ENCODE data around the gene RGP1.

RGP1 gene

GRCh38 chr9:35712762-35713400 is 36.2 kb upstream of the RGP1 start:
- Histone ChIP-seq H3K27me3 (ENCODE audit: control insufficient read depth, insufficient read depth, low read length) (no peaks in the 10 kb centered on the region), H3K9ac (ENCODE audit: low read length) (no peak overlapping the region), H3K36me3 (ENCODE audit: control insufficient read depth, insufficient read depth, low read length) (peaks cover 50% of the 10 kb centered on the region), H3K4me3 (ENCODE audit: low read length) (no peak overlapping the region), H3K9me3 (ENCODE audit: control insufficient read depth, low read length) (no peaks in the 10 kb centered on the region), H3K4me1 (ENCODE audit: control insufficient read depth, insufficient read depth, low read length) (no peaks in the 10 kb centered on the region)

DNA sequence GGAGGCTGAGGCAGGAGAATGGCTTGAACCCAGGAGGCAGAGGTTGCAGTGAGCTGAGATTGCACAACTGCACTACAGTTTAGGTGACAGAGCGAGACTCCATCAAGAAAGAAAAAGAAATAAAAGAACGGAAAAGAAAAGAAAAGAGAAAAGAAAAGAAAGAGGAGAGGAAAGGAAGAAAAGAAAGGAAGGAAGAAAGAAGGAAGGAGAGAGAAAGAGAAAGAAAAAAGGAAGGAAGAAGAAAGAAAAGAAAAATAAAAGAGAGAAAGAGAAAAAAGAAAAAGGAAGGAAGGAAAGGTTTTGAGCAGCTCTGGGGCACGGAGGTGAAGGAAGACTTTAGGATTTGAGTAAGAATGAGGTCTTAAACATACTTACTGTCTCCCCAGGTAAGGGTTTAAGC is 35.5 kb upstream of the RGP1 start:
- Histone ChIP-seq H3K4me1 (ENCODE audit: control insufficient read depth, insufficient read depth, low read length) (no peaks in the 10 kb centered on the region), H3K36me3 (ENCODE audit: control insufficient read depth, insufficient read depth, low read length) (peaks cover 56% of the 10 kb centered on the region), H3K27me3 (ENCODE audit: control insufficient read depth, insufficient read depth, low read length) (no peaks in the 10 kb centered on the region), H3K4me3 (ENCODE audit: low read length) (no peak overlapping the region), H3K9me3 (ENCODE audit: control insufficient read depth, low read length) (no peaks in the 10 kb centered on the region), H3K9ac (ENCODE audit: low read length) (no peak overlapping the region)

- H3K9ac ChIP-seq (ENCODE audit: low read length): no peak overlapping the region
- no peaks in the 10 kb centered on the region for H3K27me3 ChIP-seq (ENCODE audit: control insufficient read depth, insufficient read depth, low read length)
- H3K36me3 ChIP-seq (ENCODE audit: control insufficient read depth, insufficient read depth, low read length): peaks cover 61% of the 10 kb centered on the region
- H3K4me1 ChIP-seq (ENCODE audit: control insufficient read depth, insufficient read depth, low read length): no peaks in the 10 kb centered on the region
- H3K9me3 ChIP-seq (ENCODE audit: control insufficient read depth, low read length): no peaks in the 10 kb centered on the region
- H3K4me3 ChIP-seq (ENCODE audit: low read length): no peak overlapping the region
Measured at GRCh38 chr9:35714123-35714522, 35.0 kb upstream of the RGP1 start.

- Histone ChIP-seq H3K9me3 (ENCODE audit: control insufficient read depth, low read length) (no peaks in the 10 kb centered on the region), H3K4me1 (ENCODE audit: control insufficient read depth, insufficient read depth, low read length) (no peaks in the 10 kb centered on the region), H3K27me3 (ENCODE audit: control insufficient read depth, insufficient read depth, low read length) (no peaks in the 10 kb centered on the region), H3K36me3 (ENCODE audit: control insufficient read depth, insufficient read depth, low read length) (peaks cover 67% of the 10 kb centered on the region), H3K9ac (ENCODE audit: low read length) (no peak overlapping the region), H3K4me3 (ENCODE audit: low read length) (no peak overlapping the region)
Measured at GRCh38 chr9:35714579-35715252, 34.4 kb upstream of the RGP1 start.

- Histone ChIP-seq H3K9me3 (ENCODE audit: control insufficient read depth, low read length) (no peaks in the 10 kb centered on the region), H3K4me1 (ENCODE audit: control insufficient read depth, insufficient read depth, low read length) (no peaks in the 10 kb centered on the region), H3K4me3 (ENCODE audit: low read length) (no peak overlapping the region), H3K9ac (ENCODE audit: low read length) (no peak overlapping the region), H3K36me3 (ENCODE audit: control insufficient read depth, insufficient read depth, low read length) (peaks cover 78% of the 10 kb centered on the region), H3K27me3 (ENCODE audit: control insufficient read depth, insufficient read depth, low read length) (no peaks in the 10 kb centered on the region)
Measured at GRCh38 chr9:35716230-35716629, 32.9 kb upstream of the RGP1 start.

DNA sequence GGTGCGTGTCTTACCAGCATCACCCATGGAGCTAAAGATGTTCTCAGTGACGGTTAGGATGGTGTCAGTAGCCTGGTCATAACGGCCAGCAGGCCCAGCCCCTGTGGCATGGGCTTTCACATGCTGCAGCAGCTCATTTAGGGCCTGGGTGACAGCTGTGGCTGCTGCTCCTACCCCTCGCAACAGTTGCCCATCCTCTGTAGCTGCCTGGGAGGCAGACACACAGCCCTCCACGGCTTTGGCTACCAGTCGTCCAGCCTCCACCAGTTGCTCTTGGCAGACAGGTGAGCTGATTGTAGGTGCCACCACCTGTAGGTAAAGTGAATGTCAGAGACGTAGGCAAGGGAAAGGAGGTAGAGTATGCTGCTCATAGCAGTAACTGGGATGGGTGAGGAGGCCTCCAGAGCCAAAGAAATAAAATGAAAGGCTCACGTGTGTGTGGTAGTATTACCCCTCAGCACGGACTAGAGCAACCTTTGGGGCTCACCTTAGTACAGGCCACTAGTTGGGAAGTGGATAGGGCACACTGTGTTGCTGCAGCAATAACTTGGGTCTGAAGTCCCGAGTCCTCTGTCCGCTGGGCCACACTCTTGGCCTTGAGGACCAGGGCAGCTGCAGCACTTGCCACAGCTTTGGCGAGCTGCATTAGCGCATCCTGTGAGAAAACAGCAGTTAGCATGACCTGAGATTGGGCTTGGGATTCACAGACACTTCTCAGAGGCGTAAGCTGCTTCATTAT is 31.8 kb upstream of the RGP1 start:
- Histone ChIP-seq H3K4me1 (ENCODE audit: control insufficient read depth, insufficient read depth, low read length) (no peaks in the 10 kb centered on the region), H3K36me3 (ENCODE audit: control insufficient read depth, insufficient read depth, low read length) (peaks cover 80% of the 10 kb centered on the region), H3K27me3 (ENCODE audit: control insufficient read depth, insufficient read depth, low read length) (no peaks in the 10 kb centered on the region), H3K9ac (ENCODE audit: low read length) (no peak overlapping the region), H3K9me3 (ENCODE audit: control insufficient read depth, low read length) (no peaks in the 10 kb centered on the region), H3K4me3 (ENCODE audit: low read length) (no peak overlapping the region)

- no peaks in the 10 kb centered on the region for H3K27me3 ChIP-seq (ENCODE audit: control insufficient read depth, insufficient read depth, low read length)
- H3K9ac ChIP-seq (ENCODE audit: low read length): no peak overlapping the region
- peaks cover 78% of the 10 kb centered on the region for H3K36me3 ChIP-seq (ENCODE audit: control insufficient read depth, insufficient read depth, low read length)
- H3K4me3 ChIP-seq (ENCODE audit: low read length): no peak overlapping the region
- H3K4me1 ChIP-seq (ENCODE audit: control insufficient read depth, insufficient read depth, low read length): no peaks in the 10 kb centered on the region
- H3K9me3 ChIP-seq (ENCODE audit: control insufficient read depth, low read length): no peaks in the 10 kb centered on the region
Measured at GRCh38 chr9:35718721-35719511, 30.2 kb upstream of the RGP1 start.

GRCh38 chr9:35719546-35719945 is 29.5 kb upstream of the RGP1 start:
- H3K9ac ChIP-seq (ENCODE audit: low read length): no peak overlapping the region
- H3K9me3 ChIP-seq (ENCODE audit: control insufficient read depth, low read length): no peaks in the 10 kb centered on the region
- no peaks in the 10 kb centered on the region for H3K4me1 ChIP-seq (ENCODE audit: control insufficient read depth, insufficient read depth, low read length)
- no peaks in the 10 kb centered on the region for H3K27me3 ChIP-seq (ENCODE audit: control insufficient read depth, insufficient read depth, low read length)
- H3K4me3 ChIP-seq (ENCODE audit: low read length): no peak overlapping the region
- peaks cover 78% of the 10 kb centered on the region for H3K36me3 ChIP-seq (ENCODE audit: control insufficient read depth, insufficient read depth, low read length)

DNA sequence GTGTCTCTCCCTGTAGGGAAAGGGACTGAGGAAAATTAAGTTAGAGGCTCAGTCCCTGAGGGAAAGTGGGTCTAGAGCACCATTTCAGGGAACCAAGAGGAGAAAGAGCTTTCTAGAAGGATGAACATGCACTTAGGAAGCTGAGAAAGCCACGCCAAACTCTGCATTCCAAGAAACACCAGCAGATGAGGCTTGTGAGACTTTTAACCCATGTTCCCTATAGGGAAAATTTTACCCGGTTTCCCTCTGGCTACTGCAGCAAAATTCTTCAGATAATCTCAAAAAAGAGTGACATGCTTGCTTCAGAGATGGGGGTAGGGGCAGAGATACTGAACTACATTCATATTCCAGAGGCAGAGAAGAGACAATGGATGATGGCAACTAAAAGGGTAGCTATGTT is 25.7 kb upstream of the RGP1 start:
- Histone ChIP-seq H3K4me1 (ENCODE audit: control insufficient read depth, insufficient read depth, low read length) (peaks cover 19% of the 10 kb centered on the region), H3K9me3 (ENCODE audit: control insufficient read depth, low read length) (no peaks in the 10 kb centered on the region), H3K27me3 (ENCODE audit: control insufficient read depth, insufficient read depth, low read length) (no peaks in the 10 kb centered on the region), H3K9ac (ENCODE audit: low read length) (no peak overlapping the region), H3K36me3 (ENCODE audit: control insufficient read depth, insufficient read depth, low read length) (peaks cover 62% of the 10 kb centered on the region), H3K4me3 (ENCODE audit: low read length) (no peak overlapping the region)

GRCh38 chr9:35723908-35724307 is 25.2 kb upstream of the RGP1 start:
- no peak overlapping the region for H3K4me3 ChIP-seq (ENCODE audit: low read length)

DNA sequence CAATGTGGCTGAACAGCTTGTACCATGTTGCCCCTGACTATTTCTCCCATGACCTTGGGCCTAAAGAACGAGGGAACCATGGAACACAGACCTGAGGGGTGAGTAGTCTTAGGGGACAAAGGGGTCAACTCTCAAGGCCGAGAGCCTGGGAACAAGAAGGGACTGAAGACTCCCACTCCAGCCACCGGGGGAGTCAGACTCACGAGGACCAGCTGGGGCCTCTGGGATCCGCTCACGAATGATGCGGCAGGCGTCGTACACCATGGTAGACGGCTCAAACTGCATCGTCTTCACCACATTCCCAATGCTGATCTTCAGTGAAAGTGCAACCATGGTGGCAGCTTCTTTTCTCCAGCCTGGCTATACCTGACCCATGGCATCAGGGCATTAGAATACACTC is 23.7 kb upstream of the RGP1 start:
- H3K4me3 ChIP-seq (ENCODE audit: low read length): no peak overlapping the region
- no peak overlapping the region for H3K9ac ChIP-seq (ENCODE audit: low read length)
- H3K36me3 ChIP-seq (ENCODE audit: control insufficient read depth, insufficient read depth, low read length): peaks cover 43% of the 10 kb centered on the region
- H3K27me3 ChIP-seq (ENCODE audit: control insufficient read depth, insufficient read depth, low read length): no peaks in the 10 kb centered on the region
- H3K9me3 ChIP-seq (ENCODE audit: control insufficient read depth, low read length): no peaks in the 10 kb centered on the region
- peaks cover 36% of the 10 kb centered on the region for H3K4me1 ChIP-seq (ENCODE audit: control insufficient read depth, insufficient read depth, low read length)

More at GRCh38 chr9:35723908-35724307, 25.2 kb upstream of the RGP1 start:
- H3K9me3 ChIP-seq (ENCODE audit: control insufficient read depth, low read length): no peaks in the 10 kb centered on the region
- H3K36me3 ChIP-seq (ENCODE audit: control insufficient read depth, insufficient read depth, low read length): peaks cover 58% of the 10 kb centered on the region
- H3K9ac ChIP-seq (ENCODE audit: low read length): no peak overlapping the region
- H3K4me1 ChIP-seq (ENCODE audit: control insufficient read depth, insufficient read depth, low read length): peaks cover 22% of the 10 kb centered on the region
- no peaks in the 10 kb centered on the region for H3K27me3 ChIP-seq (ENCODE audit: control insufficient read depth, insufficient read depth, low read length)

DNA sequence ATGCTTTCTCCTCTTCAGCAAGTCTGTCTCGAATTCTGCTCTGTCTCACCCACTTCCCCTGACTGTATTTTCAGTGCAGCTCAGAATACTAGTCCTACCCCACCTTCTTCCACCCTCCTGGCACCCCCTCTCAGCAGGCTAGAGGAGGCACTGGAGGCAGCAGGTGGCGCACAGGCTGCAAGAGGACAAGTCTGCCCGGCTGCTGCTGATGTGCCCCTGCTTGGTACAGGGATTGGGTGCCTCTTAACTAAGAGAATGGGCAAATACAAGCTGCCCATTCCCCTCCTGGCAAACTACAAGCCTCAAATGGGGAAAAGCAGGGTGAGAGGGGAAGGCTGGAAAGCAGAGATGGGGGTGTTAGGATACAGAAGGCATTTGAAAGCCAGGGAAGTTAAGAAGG is 22.2 kb upstream of the RGP1 start:
- Histone ChIP-seq H3K27me3 (ENCODE audit: control insufficient read depth, insufficient read depth, low read length) (no peaks in the 10 kb centered on the region), H3K9me3 (ENCODE audit: control insufficient read depth, low read length) (no peaks in the 10 kb centered on the region), H3K36me3 (ENCODE audit: control insufficient read depth, insufficient read depth, low read length) (peaks cover 29% of the 10 kb centered on the region), H3K4me3 (ENCODE audit: low read length) (no peak overlapping the region), H3K9ac (ENCODE audit: low read length) (peak overlapping the region; percentile 60), H3K4me1 (ENCODE audit: control insufficient read depth, insufficient read depth, low read length) (peaks cover 44% of the 10 kb centered on the region)
